GM20000 (cell line): ENCODE measurements around the gene GRIK1.
A peak's percentile ranks its signal among the peaks of the same experiment; 100 is the strongest.

Source experiments
- DNase-seq: peaks from one replicate; pipeline ENCODE4 v3.0.0; 2012; ENCODE audit warnings: low spot score
- TF ChIP-seq, protein P1 (sequence below): IDR thresholded peaks from 2 replicates; pipeline ENCODE4 v1.5.1; 2012; ENCODE audit warnings: mild to moderate bottlenecking, control low read depth; ENCODE audit errors: extremely low read depth, missing control alignments

Gene GRIK1

DNA sequence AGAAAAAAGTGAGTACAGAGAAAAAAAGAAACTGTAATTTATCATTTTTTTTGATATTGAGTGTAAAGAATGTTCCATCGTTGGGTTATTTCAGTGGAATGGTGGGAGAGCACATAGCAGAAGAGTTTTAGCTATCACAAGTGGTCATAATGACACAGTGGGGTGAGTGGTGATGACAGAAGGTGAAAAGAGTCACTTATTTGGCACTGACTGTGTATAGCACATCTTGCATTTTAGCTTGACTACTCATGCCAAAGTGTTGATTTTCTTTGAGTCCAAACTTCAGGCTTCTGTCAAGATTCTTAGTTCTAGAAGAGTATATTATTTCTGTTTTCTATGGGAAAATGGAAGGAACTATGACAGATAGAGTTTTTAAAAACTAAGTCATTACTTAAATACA is 261.2 kb downstream of the GRIK1 start:
- no peak for DNase-seq
- TF ChIP-seq, protein P1, sequence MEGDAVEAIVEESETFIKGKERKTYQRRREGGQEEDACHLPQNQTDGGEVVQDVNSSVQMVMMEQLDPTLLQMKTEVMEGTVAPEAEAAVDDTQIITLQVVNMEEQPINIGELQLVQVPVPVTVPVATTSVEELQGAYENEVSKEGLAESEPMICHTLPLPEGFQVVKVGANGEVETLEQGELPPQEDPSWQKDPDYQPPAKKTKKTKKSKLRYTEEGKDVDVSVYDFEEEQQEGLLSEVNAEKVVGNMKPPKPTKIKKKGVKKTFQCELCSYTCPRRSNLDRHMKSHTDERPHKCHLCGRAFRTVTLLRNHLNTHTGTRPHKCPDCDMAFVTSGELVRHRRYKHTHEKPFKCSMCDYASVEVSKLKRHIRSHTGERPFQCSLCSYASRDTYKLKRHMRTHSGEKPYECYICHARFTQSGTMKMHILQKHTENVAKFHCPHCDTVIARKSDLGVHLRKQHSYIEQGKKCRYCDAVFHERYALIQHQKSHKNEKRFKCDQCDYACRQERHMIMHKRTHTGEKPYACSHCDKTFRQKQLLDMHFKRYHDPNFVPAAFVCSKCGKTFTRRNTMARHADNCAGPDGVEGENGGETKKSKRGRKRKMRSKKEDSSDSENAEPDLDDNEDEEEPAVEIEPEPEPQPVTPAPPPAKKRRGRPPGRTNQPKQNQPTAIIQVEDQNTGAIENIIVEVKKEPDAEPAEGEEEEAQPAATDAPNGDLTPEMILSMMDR, result no peak

DNA sequence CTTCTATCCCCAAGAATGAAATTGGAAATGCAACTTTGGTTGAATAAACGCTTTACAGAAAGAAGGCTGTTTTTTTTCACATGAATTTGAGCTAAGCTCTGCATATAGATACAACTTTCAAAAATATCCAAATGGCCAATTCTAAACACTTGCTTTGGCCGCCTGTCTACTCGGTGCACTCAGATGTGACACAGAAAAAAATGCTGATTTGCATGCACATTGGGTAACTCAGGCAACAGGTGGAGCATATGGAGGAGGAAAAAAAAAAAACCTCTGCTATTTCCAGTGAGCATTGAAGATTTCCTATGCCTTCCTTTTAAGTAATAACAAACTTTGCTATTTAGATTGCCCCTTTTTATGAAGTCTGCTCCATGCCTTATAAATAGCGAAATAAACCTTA is 262.5 kb downstream of the GRIK1 start:
- TF ChIP-seq, protein P1, result no peak

DNA sequence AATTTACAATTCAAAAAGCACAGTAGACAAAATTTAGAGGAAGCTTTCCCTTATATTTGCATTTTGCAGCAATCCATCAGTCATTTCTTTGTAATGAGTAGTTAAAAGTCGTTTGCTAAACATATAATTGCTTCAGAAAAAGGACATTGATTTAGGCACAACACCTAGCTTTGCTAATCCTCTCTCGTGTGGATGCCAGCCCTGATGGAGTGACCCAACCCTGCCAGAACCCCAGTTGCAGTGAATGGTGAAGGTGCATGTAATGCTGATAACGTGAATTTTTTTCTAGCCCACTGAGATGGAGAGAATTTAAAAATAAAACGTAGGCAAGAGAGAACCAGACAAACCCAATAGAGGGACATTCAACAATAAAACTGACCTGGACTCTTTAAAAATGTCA is 263.4 kb downstream of the GRIK1 start:
- TF ChIP-seq, protein P1, result no peak
- no peak for DNase-seq

More for the DNA sequence above, 262.5 kb downstream of the GRIK1 start:
- DNase-seq, result no peak

DNA sequence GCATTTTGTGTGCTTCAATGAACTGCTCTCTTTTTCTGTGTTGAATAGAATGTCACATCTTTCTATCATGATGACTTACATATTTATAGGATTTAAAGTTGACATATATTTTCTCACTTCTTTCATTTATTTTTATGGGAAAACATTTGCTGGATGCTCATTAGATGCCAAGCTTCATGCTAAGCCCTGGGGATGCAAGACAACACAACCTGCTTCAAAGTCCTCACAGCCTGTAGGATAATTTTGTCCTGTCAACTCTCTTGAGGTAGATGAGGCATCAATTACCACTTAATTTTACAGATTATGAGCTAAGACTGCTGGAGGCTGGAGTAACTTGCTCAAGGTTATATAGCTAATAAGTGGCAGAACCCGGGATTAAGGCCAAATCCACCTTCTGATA is 264.3 kb downstream of the GRIK1 start:
- no peak for DNase-seq
- TF ChIP-seq, protein P1, result no peak

DNA sequence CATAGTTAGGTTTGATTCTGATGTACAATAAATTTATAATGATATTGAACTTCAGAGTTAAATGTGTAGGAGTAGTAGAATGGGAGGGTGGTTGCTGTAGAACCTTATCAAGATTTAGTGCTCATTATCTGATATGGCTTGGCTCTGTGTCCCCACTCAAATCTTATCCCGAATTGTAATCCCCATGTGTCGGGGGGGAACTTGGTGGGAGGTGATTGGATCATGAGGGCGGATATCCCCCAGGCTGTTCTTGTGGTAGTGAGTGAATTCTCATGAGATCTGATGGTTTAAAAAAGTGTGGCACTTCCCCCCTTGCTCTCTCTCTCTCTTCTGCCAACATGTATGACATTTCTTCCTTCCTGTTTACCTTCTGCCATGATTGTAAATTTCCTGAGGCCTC is 265.5 kb downstream of the GRIK1 start:
- no peak for DNase-seq
- TF ChIP-seq, protein P1, result no peak

DNA sequence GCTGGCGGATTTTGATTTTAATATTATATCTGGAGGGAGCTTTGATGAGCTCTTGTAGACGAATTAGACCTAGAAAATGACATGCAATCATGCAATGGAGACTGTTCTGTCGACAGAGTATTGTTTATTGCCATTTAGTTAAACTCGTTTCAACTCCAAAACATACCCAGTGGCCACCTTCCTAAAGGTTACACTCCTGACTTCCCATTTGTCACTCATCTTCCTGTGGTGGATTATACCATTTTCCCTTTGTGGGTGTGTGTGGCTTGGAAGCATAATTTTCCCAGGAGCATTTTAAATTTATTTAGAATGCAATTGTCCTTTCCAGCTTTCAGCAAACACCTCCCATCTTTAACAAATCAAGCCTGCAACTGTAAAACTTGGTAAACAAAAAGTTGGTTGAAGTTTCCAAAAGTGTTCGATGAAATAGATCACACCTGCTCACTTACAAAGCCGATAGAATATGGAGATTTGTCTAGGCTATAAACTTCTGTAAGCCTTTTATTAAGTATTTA is 266.6 kb downstream of the GRIK1 start:
- TF ChIP-seq, protein P1, result no peak
- no peak for DNase-seq

DNA sequence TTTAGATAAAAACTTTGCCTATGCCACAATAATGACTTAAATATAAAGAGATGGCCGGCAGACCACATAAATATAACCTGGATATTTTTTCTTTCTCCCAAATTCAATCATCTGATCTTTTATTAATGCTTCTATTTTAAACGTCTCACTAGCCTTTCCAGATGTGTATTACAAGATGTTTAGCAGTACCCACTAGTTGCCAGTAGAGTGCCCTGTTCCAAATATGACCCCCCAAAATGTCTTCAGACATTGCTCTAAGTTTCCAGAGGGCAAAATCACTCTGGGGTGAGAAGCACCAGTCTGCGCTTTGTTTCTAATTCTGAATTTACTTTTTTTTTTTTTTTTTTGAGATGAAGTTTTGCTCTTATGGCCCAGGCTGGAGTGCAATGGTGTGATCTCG is 268.1 kb downstream of the GRIK1 start:
- TF ChIP-seq, protein P1, result peak; percentile 10
- DNase-seq, result no peak
